Body of pancreas (tissue), 4 donors: Measurements from ENCODE around the gene AOAH.

Experiments
- CTCF ChIP-seq, 7 experiments: fragments of 450-650 bp in 4 of 7; fragments of 200-600 bp in 3 of 7; sonication (generic) in 3 of 7; IDR thresholded peaks; one replicate each; pipeline ENCODE4 v1.5.1; 2016 to 2019; ENCODE audit warnings: antibody characterized with exemption in 7 of 7
- POLR2A ChIP-seq, 3 donors: fragments of 450-650 bp; IDR thresholded peaks; one replicate each; pipeline ENCODE4 v1.6.1; 2016; ENCODE audit warnings: antibody characterized with exemption in 3 of 3, mild to moderate bottlenecking in 2 of 3

- no peak for TF ChIP-seq CTCF (IDR thresholded peaks at IDR 0.05)
- no peak for TF ChIP-seq POLR2A (IDR thresholded peaks at IDR 0.05)
Observed at GRCh38 chr7:36600869-36601530, 123.3 kb downstream of the AOAH start.
